Brain pericyte (primary cell): ENCODE data around the gene CUX1.
A peak's percentile ranks its signal among the peaks of the same experiment; 100 is the strongest.
"Not testable (repeated sequence)": the region's sequence is repeated elsewhere in the genome, so short reads cannot be mapped to it uniquely, and the experiment has no call there.

Source experiments
- DNase-seq: peaks from one replicate; pipeline ENCODE4 v3.0.0-alpha.2; 2012; ENCODE audit warnings: low read depth, low spot score

CUX1 gene

GRCh38 chr7:102300643-102301221, 483.3 kb downstream of the CUX1 start:
- DNase-seq, result no peak

GRCh38 chr7:102301367-102301766, 483.9 kb downstream of the CUX1 start:
- DNase-seq, result not testable (repeated sequence)

GRCh38 chr7:102302025-102302424, 484.6 kb downstream of the CUX1 start:
- no peak for DNase-seq

- no peak for DNase-seq
Measured at GRCh38 chr7:102303669-102304422, 486.4 kb downstream of the CUX1 start.

GRCh38 chr7:102304668-102305067, 487.2 kb downstream of the CUX1 start:
- DNase-seq, result peak; percentile 31

- no peak for DNase-seq
Measured at GRCh38 chr7:102305414-102306268, 488.2 kb downstream of the CUX1 start.

GRCh38 chr7:102306916-102307677, 489.7 kb downstream of the CUX1 start:
- peak; percentile 88 for DNase-seq

GRCh38 chr7:102310414-102310815, 493.0 kb downstream of the CUX1 start:
- no peak for DNase-seq

- DNase-seq, result no peak
Measured at GRCh38 chr7:102312317-102312716, 494.9 kb downstream of the CUX1 start.

- DNase-seq, result no peak
Measured at GRCh38 chr7:102313997-102314780, 496.8 kb downstream of the CUX1 start.

GRCh38 chr7:102317231-102318059, 500.0 kb downstream of the CUX1 start:
- DNase-seq, result no peak

- DNase-seq, result peak; percentile 31
Measured at GRCh38 chr7:102318482-102318971, 501.1 kb downstream of the CUX1 start.

GRCh38 chr7:102319671-102320070, 502.2 kb downstream of the CUX1 start:
- no peak for DNase-seq

GRCh38 chr7:102320181-102320580, 502.8 kb downstream of the CUX1 start:
- no peak for DNase-seq

GRCh38 chr7:102320601-102321350, 503.4 kb downstream of the CUX1 start:
- no peak for DNase-seq

- no peak for DNase-seq
Measured at GRCh38 chr7:102321351-102322201, 504.1 kb downstream of the CUX1 start.

GRCh38 chr7:102322202-102322715, 504.8 kb downstream of the CUX1 start:
- no peak for DNase-seq

- DNase-seq, result no peak
Measured at GRCh38 chr7:102323914-102324195, 506.4 kb downstream of the CUX1 start.
